Liver (tissue), 9 donors: ENCODE results near the gene RTN1. TPM values are rescaled to one million over a fixed set of nuclear protein-coding genes. Genes with fewer than 3 reads are reported as not detected.

ENCODE experiments used
- DNase-seq: peaks from one replicate; pipeline ENCODE4 v3.0.0-alpha.2; 2017; ENCODE audit warnings: low spot score
- H3K27ac ChIP-seq, 2 donors: one replicate each; pipeline ENCODE4 v1.7.0; 2013; ENCODE audit warnings: inconsistent platforms in 2 of 2, low read length in 2 of 2, control low read depth in 1 of 2, low read depth in 1 of 2, mild to moderate bottlenecking in 1 of 2
- H3K27me3 ChIP-seq, 4 donors: one replicate each; pipeline versions ENCODE4 v1.6.1 to v1.7.0; 2013; ENCODE audit warnings: low read length in 3 of 4, inconsistent platforms in 1 of 4, mild to moderate bottlenecking in 1 of 4, moderate library complexity in 1 of 4; ENCODE audit not compliant: control insufficient read depth in 4 of 4, insufficient read depth in 4 of 4
- H3K36me3 ChIP-seq, 4 donors: one replicate each; pipeline versions ENCODE4 v1.6.1 to v1.7.0; 2013; ENCODE audit warnings: low read length in 3 of 4, mild to moderate bottlenecking in 3 of 4, low read depth in 1 of 4, moderate library complexity in 1 of 4; ENCODE audit not compliant: control insufficient read depth in 4 of 4, insufficient read depth in 3 of 4
- H3K4me1 ChIP-seq, 4 donors: one replicate each; pipeline versions ENCODE4 v1.6.1 to v1.7.0; 2013; ENCODE audit warnings: low read length in 3 of 4, mild to moderate bottlenecking in 3 of 4, moderate library complexity in 1 of 4; ENCODE audit not compliant: control insufficient read depth in 4 of 4, insufficient read depth in 4 of 4
- H3K4me3 ChIP-seq, 3 donors: one replicate each; pipeline versions ENCODE4 v1.6.1 to v1.7.0; 2013; ENCODE audit warnings: low read length in 3 of 3, control low read depth in 1 of 3, low read depth in 1 of 3, mild to moderate bottlenecking in 1 of 3
- H3K9ac ChIP-seq, 2 donors: one replicate each; pipeline ENCODE4 v1.7.0; 2013; ENCODE audit warnings: low read length in 2 of 2, mild to moderate bottlenecking in 2 of 2, moderate library complexity in 2 of 2, control low read depth in 1 of 2, low read depth in 1 of 2
- H3K9me3 ChIP-seq, 4 donors: one replicate each; pipeline versions ENCODE4 v1.6.1 to v1.7.0; 2013; ENCODE audit warnings: low read length in 3 of 4; ENCODE audit not compliant: control insufficient read depth in 4 of 4
- ATF3 ChIP-seq: IDR thresholded peaks from 2 replicates; pipeline ENCODE4 v1.6.1; 2016; ENCODE audit warnings: antibody characterized with exemption
- CTCF ChIP-seq: fragments of 150-350 bp; IDR thresholded peaks from 2 replicates; pipeline ENCODE4 v1.5.1; 2017; ENCODE audit warnings: improper control_type of control experiment, low read depth, low read length; ENCODE audit not compliant: missing input control
- EGR1 ChIP-seq, 2 donors: IDR thresholded peaks; 2 replicates each; pipeline ENCODE4 v1.6.1; 2016 to 2018; ENCODE audit warnings: antibody characterized with exemption in 2 of 2, low read depth in 2 of 2
- FOXA1 ChIP-seq: IDR thresholded peaks from 2 replicates; pipeline ENCODE4 v1.6.1; 2016; ENCODE audit warnings: antibody characterized with exemption
- GABPA ChIP-seq, 2 donors: IDR thresholded peaks in 1 of 2; conservative IDR thresholded peaks in 1 of 2; 2 replicates each; pipeline ENCODE4 v1.6.1; 2016; ENCODE audit warnings: antibody characterized with exemption in 2 of 2, mild to moderate bottlenecking in 1 of 2, moderate library complexity in 1 of 2
- HNF4A ChIP-seq, 2 donors: conservative IDR thresholded peaks; 2 replicates each; pipeline ENCODE4 v1.6.1; 2016; ENCODE audit warnings: antibody characterized with exemption in 2 of 2, mild to moderate bottlenecking in 2 of 2
- HNF4G ChIP-seq: IDR thresholded peaks from 2 replicates; pipeline ENCODE4 v1.6.1; 2016; ENCODE audit warnings: antibody characterized with exemption
- JUND ChIP-seq, 2 donors: IDR thresholded peaks; 2 replicates each; pipeline ENCODE4 v1.6.1; 2016; ENCODE audit warnings: antibody characterized with exemption in 2 of 2
- RXRA ChIP-seq, 2 donors: IDR thresholded peaks; 2 replicates each; pipeline ENCODE4 v1.6.1; 2017 to 2018; ENCODE audit warnings: antibody characterized with exemption in 2 of 2, mild to moderate bottlenecking in 1 of 2
- SP1 ChIP-seq: IDR thresholded peaks from 2 replicates; pipeline ENCODE4 v1.6.1; 2018; ENCODE audit warnings: antibody characterized with exemption, mild to moderate bottlenecking
- TAF1 ChIP-seq: conservative IDR thresholded peaks from 2 replicates; pipeline ENCODE4 v1.6.1; 2016; ENCODE audit warnings: antibody characterized with exemption, mild to moderate bottlenecking
- WGBS: extraction: QIAGEN DNeasy Blood & Tissue Kit; methylation state at CpG from one replicate; pipeline ENCODE4 v1.1.7; 2013; 5-methylcytosine and 5-hydroxymethylcytosine counted together
- polyA plus RNA-seq, 2 donors: library from polyadenylated mRNA; stranded (reverse) in 1 of 2; unstranded in 1 of 2; fragments of 200-250 nt in 1 of 2; fragments of >200 nt in 1 of 2; fragmentation: Nextera tagmentation in 1 of 2; extraction: Ambion mirVana in 1 of 2; gene quantifications; one replicate each; pipeline versions ENCODE4 v1.2.1 to v1.2.3, GENCODE V29; 2013 to 2015
- total RNA-seq, 2 donors: library from RNA; depleted of rRNA; stranded (reverse); fragments of >200 nt; gene quantifications; one replicate each; pipeline ENCODE4 v1.2.3, GENCODE V29; 2014
- TF ChIP-seq, protein P1 (sequence below): IDR thresholded peaks from 2 replicates; pipeline ENCODE4 v1.6.1; 2016; ENCODE audit warnings: antibody characterized with exemption
- TF ChIP-seq, protein P2 (sequence below): IDR thresholded peaks from 2 replicates; pipeline ENCODE4 v1.6.1; 2016; ENCODE audit warnings: antibody characterized with exemption, mild to moderate bottlenecking
- donor health status: healthy.
- donor health status: healthy.
- donor health status: healthy.
- donor health status: healthy.
- donor health status: healthy.

RTN1 gene
- total and polyA plus RNA-seq, 4 donors = 0.08 to 1.8 (median 0.37) TPM

DNA sequence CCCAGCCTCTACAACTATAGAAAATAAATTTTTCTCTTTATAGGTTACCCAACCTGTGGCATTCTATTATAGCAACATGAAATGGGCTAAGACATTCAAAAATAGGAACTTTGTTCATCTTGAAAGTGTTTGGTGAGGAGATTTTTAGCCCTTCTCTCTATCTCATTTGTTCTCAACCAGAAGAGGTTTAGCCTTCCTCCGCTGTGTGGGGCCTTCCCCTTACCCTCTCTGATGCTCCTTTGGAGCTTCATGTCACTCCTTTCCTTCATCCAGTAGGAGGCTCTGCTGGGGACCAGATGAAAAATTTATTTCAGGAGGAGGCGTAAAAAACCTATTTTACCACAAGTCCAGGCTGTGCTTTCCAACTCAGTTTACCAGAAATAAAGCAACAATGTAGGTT lies 94.1 kb downstream of the RTN1 start:
- H3K4me3 ChIP-seq = no peak overlapping the region
- no peak for DNase-seq
- no peak for TF ChIP-seq RXRA (IDR thresholded peaks at IDR 0.05)
- no peak for TF ChIP-seq HNF4A (conservative IDR thresholded peaks at IDR 0.05)
- H3K4me1 ChIP-seq = no peaks in the 10 kb centered on the region
- H3K36me3 ChIP-seq = no peaks in the 10 kb centered on the region
- H3K9ac ChIP-seq = no peak overlapping the region
- WGBS = 93% methylated on average over 2 of the region's 2 CpGs
- H3K27me3 ChIP-seq = no peaks in the 10 kb centered on the region
- no peak overlapping the region for H3K27ac ChIP-seq
- H3K9me3 ChIP-seq = no peaks in the 10 kb centered on the region

GRCh38 chr14:59772233-59772632 lies 98.3 kb downstream of the RTN1 start:
- DNase-seq = no peak
- WGBS = 60% methylated on average over 2 of the region's 2 CpGs
- H3K36me3 ChIP-seq = no peaks in the 10 kb centered on the region
- H3K4me1 ChIP-seq = no peaks in the 10 kb centered on the region
- no peaks in the 10 kb centered on the region for H3K27me3 ChIP-seq
- no peak for TF ChIP-seq TAF1
- no peak for TF ChIP-seq HNF4G
- TF ChIP-seq, protein P1, sequence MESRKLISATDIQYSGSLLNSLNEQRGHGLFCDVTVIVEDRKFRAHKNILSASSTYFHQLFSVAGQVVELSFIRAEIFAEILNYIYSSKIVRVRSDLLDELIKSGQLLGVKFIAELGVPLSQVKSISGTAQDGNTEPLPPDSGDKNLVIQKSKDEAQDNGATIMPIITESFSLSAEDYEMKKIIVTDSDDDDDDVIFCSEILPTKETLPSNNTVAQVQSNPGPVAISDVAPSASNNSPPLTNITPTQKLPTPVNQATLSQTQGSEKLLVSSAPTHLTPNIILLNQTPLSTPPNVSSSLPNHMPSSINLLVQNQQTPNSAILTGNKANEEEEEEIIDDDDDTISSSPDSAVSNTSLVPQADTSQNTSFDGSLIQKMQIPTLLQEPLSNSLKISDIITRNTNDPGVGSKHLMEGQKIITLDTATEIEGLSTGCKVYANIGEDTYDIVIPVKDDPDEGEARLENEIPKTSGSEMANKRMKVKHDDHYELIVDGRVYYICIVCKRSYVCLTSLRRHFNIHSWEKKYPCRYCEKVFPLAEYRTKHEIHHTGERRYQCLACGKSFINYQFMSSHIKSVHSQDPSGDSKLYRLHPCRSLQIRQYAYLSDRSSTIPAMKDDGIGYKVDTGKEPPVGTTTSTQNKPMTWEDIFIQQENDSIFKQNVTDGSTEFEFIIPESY = no peak
- no peak for TF ChIP-seq FOXA1
- TF ChIP-seq, protein P2, sequence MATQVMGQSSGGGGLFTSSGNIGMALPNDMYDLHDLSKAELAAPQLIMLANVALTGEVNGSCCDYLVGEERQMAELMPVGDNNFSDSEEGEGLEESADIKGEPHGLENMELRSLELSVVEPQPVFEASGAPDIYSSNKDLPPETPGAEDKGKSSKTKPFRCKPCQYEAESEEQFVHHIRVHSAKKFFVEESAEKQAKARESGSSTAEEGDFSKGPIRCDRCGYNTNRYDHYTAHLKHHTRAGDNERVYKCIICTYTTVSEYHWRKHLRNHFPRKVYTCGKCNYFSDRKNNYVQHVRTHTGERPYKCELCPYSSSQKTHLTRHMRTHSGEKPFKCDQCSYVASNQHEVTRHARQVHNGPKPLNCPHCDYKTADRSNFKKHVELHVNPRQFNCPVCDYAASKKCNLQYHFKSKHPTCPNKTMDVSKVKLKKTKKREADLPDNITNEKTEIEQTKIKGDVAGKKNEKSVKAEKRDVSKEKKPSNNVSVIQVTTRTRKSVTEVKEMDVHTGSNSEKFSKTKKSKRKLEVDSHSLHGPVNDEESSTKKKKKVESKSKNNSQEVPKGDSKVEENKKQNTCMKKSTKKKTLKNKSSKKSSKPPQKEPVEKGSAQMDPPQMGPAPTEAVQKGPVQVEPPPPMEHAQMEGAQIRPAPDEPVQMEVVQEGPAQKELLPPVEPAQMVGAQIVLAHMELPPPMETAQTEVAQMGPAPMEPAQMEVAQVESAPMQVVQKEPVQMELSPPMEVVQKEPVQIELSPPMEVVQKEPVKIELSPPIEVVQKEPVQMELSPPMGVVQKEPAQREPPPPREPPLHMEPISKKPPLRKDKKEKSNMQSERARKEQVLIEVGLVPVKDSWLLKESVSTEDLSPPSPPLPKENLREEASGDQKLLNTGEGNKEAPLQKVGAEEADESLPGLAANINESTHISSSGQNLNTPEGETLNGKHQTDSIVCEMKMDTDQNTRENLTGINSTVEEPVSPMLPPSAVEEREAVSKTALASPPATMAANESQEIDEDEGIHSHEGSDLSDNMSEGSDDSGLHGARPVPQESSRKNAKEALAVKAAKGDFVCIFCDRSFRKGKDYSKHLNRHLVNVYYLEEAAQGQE = no peak
- TF ChIP-seq ATF3 = no peak
- TF ChIP-seq SP1 = no peak
- no peak for TF ChIP-seq CTCF
- no peak for TF ChIP-seq EGR1 (IDR thresholded peaks at IDR 0.05; ENCODE audit: low read depth in 2 of 2)
- TF ChIP-seq JUND (IDR thresholded peaks at IDR 0.05) = no peak
- TF ChIP-seq GABPA (IDR thresholded peaks at IDR 0.05 in 1 of 2, conservative IDR thresholded peaks at IDR 0.05 in 1 of 2) = no peak
- H3K27ac ChIP-seq = no peak overlapping the region
- H3K4me3 ChIP-seq = no peak overlapping the region
- H3K9ac ChIP-seq = no peak overlapping the region
- no peaks in the 10 kb centered on the region for H3K9me3 ChIP-seq
